Astrocyte of the spinal cord (primary cell): ENCODE data around the gene RFXAP.

ENCODE experiments used
- DNase-seq: peaks from one replicate; pipeline ENCODE4 v3.0.0; 2011; ENCODE audit warnings: low read depth, low spot score
- H3K4me3 ChIP-seq: 2 replicates; pipeline ENCODE4 v1.5.1; 2011; ENCODE audit warnings: low read depth, mild to moderate bottlenecking, low read length, moderate library complexity
- CTCF ChIP-seq: IDR thresholded peaks from 2 replicates; pipeline ENCODE4 v1.5.1; 2012; ENCODE audit warnings: low read depth, mild to moderate bottlenecking, low read length, inconsistent platforms
- in situ Hi-C: cut with HindIII; loops from 2 replicates; pipeline ENCODE4 v1.10.0; 2017; ENCODE audit warnings: low sequenced_read_pairs

RFXAP gene

DNA sequence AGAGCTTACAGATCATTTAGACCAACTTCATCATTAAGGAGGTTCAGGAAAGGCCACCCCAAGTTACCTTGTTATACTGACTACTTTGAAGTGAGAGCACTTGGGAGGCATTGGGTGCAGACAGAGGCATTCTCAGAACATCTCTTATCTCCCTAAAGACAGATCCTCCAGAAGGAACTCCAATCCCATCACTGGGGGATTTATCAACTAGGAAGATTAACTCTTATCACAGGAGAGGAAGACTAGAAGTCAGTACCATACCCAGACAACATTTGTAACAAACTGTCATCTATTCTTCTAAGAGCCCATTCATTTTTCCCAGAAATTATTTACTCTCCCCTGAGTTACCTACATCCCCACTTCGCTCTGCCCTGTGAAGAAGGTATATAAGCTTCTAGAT lies 5.8 kb upstream of the RFXAP start:
- no peak for DNase-seq
- no peak for TF ChIP-seq CTCF
- in situ Hi-C loops: no loop called here
- no peak overlapping the region for H3K4me3 ChIP-seq

DNA sequence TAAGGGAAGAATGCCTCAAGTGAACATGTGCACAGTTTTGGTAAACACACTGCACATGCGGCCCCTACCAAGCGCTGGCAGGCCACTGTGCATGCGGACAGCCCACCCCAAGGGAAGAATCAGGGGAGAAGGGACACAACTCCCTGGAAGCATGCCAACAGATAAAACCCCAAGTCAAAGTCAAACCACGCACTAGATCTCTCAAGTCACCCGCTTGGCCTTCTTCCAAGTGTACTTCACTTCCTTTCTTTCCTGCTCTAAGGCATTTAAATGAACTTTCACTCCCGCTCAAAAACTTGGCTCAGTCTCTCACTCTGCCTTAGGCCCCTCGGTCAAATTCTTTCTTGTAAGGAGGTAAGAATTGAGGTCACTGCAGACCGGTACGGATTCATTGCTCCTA lies 4.6 kb upstream of the RFXAP start:
- TF ChIP-seq CTCF: no peak
- H3K4me3 ChIP-seq: no peak overlapping the region
- no peak for DNase-seq
- in situ Hi-C loops: no loop called here

GRCh38 chr13:36815062-36815461 lies 4.0 kb upstream of the RFXAP start:
- no peak overlapping the region for H3K4me3 ChIP-seq
- no peak for DNase-seq
- TF ChIP-seq CTCF: peak; percentile 27
- in situ Hi-C loops: no loop called here

DNA sequence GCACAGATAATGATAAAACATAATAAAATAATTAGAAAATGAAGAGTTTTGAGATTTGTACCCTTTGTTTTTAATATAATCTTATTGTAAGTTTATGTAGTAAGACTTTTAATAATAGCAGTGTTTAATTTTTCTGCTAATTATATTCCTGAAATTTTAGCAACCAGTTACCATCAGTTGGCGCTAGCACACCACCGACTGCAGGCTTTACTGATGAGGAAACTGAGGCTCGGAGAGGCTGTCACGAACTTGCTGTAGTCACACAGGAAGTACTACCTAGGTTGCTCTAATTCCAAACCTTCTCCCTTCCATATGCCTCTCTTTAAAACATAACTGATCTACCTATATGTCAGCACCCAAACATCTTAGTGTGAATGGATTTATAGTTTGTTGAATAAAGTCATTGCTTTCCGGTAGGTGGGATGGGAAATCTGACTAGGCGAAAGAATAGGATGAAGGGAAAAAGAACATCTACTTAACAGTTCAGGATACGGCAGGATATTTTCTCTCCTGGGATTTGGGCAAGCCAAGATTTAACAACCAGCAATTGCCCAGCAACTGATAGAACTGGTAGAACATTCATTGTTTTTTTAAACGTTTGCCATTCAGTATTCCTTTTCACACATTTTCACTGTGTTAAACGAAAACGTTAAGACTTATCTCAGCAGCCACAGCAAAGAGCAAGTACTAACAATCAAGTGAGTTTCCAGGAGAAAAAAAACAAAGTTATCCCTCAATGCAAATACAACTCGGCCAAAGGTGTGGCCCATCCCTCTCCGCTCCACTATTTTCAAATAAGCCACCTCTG lies 822 bp upstream of the RFXAP start:
- DNase-seq: no peak
- H3K4me3 ChIP-seq: peak overlapping the region; percentile 80
- in situ Hi-C loops: no loop called here
- no peak for TF ChIP-seq CTCF

DNA sequence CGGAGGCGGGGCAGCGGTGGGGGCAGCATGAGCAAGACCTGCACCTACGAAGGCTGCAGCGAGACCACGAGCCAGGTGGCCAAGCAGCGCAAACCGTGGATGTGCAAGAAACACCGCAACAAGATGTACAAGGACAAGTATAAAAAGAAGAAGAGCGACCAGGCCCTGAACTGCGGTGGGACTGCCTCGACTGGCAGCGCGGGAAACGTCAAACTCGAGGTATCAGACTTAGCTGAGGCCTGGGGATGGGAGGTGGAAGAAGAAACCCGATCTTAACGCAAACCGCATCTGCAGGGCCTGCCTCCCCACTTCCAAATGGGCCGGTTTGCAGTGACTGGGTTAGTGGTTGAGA lies 693 bp downstream of the RFXAP start:
- peak; percentile 26 for DNase-seq
- TF ChIP-seq CTCF: no peak
- in situ Hi-C loops: no loop called here
- H3K4me3 ChIP-seq: peak overlapping the region; percentile 80

GRCh38 chr13:36820222-36820621 lies 1.2 kb downstream of the RFXAP start:
- H3K4me3 ChIP-seq: peak overlapping the region; percentile 80
- in situ Hi-C loops: no loop called here
- no peak for TF ChIP-seq CTCF
- peak; percentile 13 for DNase-seq

- in situ Hi-C loops: no loop called here
- DNase-seq: peak; percentile 28
- H3K4me3 ChIP-seq: no peak overlapping the region
- TF ChIP-seq CTCF: no peak
Observed at GRCh38 chr13:36822785-36823184, 3.8 kb downstream of the RFXAP start.
